HG03565 (cell line): Measurements from ENCODE around the gene TRAF4.
"Not testable (repeated sequence)": the region's sequence is repeated elsewhere in the genome, so short reads cannot be mapped to it uniquely, and the experiment has no call there.

ENCODE experiments used
- ATAC-seq: cut with Tn5 transposase; IDR thresholded peaks from one replicate; pipeline ENCODE4 v1.9.1; 2021; ENCODE audit warnings: mild to moderate bottlenecking, moderate library complexity; ENCODE audit not compliant: unreplicated experiment

TRAF4 gene

GRCh38 chr17:28777178-28777577, 33.4 kb downstream of the TRAF4 start:
- no peak for ATAC-seq

- not testable (repeated sequence) for ATAC-seq
These were observed 35.8 kb downstream of the TRAF4 start for GRCh38 chr17:28779601-28780000.

- no peak for ATAC-seq
These were observed 39.4 kb downstream of the TRAF4 start for GRCh38 chr17:28783161-28783560.

GRCh38 chr17:28788100-28788499, 44.3 kb downstream of the TRAF4 start:
- ATAC-seq, result no peak

GRCh38 chr17:28792877-28793661, 49.3 kb downstream of the TRAF4 start:
- no peak for ATAC-seq

- not testable (repeated sequence) for ATAC-seq
These were observed 51.1 kb downstream of the TRAF4 start for GRCh38 chr17:28794846-28795441.

- no peak for ATAC-seq
These were observed 52.3 kb downstream of the TRAF4 start for GRCh38 chr17:28796062-28796461.
